H7 (cell line): ENCODE data around the gene TAF1B. TPM values are rescaled to one million over a fixed set of nuclear protein-coding genes. Genes with fewer than 3 reads are reported as not detected.

Experiments used
- DNase-seq: peaks from one replicate; pipeline ENCODE4 v3.0.0; 2012
- H3K27me3 ChIP-seq: 2 replicates; pipeline ENCODE4 v1.6.0; 2011; ENCODE audit warnings: mild to moderate bottlenecking, low read length; ENCODE audit not compliant: control insufficient read depth, insufficient read depth
- H3K36me3 ChIP-seq: replicated peaks from 2 replicates; pipeline ENCODE4 v1.5.1; 2011; ENCODE audit warnings: low read length; ENCODE audit not compliant: control insufficient read depth, insufficient read depth
- H3K4me3 ChIP-seq: 2 replicates; pipeline ENCODE4 v1.5.1; 2011; ENCODE audit warnings: low read depth, mild to moderate bottlenecking, control low read depth, low read length, moderate library complexity; ENCODE audit not compliant: insufficient read depth
- total RNA-seq: library from RNA; depleted of rRNA; stranded (reverse); fragments of >200 nt; shearing (Covaris generic); gene quantifications from 2 replicates; pipeline ENCODE4 v1.2.3, GENCODE V29; 2014

TAF1B gene
- total RNA-seq, 1 experiment from 2014 or later, result 33.2 TPM

GRCh38 chr2:9952856-9953503 is 109.7 kb downstream of the TAF1B start:
- peaks cover 36% of the 10 kb centered on the region for H3K27me3 ChIP-seq
- no peak overlapping the region for H3K4me3 ChIP-seq
- no peak for DNase-seq
- H3K36me3 ChIP-seq, result no peaks in the 10 kb centered on the region

GRCh38 chr2:9954136-9954535 is 110.9 kb downstream of the TAF1B start:
- no peak for DNase-seq
- Histone ChIP-seq H3K36me3 (no peaks in the 10 kb centered on the region), H3K4me3 (no peak overlapping the region), H3K27me3 (peaks cover 33% of the 10 kb centered on the region)

GRCh38 chr2:9958057-9958456 is 114.8 kb downstream of the TAF1B start:
- Histone ChIP-seq H3K27me3 (peaks cover 4% of the 10 kb centered on the region), H3K36me3 (no peaks in the 10 kb centered on the region), H3K4me3 (no peak overlapping the region)
- no peak for DNase-seq

- no peak for DNase-seq
- Histone ChIP-seq H3K4me3 (no peak overlapping the region), H3K36me3 (no peaks in the 10 kb centered on the region), H3K27me3 (peaks cover 1% of the 10 kb centered on the region; the same call in 1 of the 2 replicates)
These were observed 116.0 kb downstream of the TAF1B start for GRCh38 chr2:9959262-9959661.

GRCh38 chr2:9961013-9961412 is 117.7 kb downstream of the TAF1B start:
- Histone ChIP-seq H3K27me3 (no peaks in the 10 kb centered on the region), H3K36me3 (no peaks in the 10 kb centered on the region), H3K4me3 (no peak overlapping the region)
- no peak for DNase-seq

GRCh38 chr2:9964334-9964980 is 121.2 kb downstream of the TAF1B start:
- Histone ChIP-seq H3K27me3 (no peaks in the 10 kb centered on the region), H3K36me3 (no peaks in the 10 kb centered on the region), H3K4me3 (no peak overlapping the region)
- DNase-seq, result no peak

GRCh38 chr2:9965119-9965822 is 122.0 kb downstream of the TAF1B start:
- no peak overlapping the region for H3K4me3 ChIP-seq
- no peaks in the 10 kb centered on the region for H3K36me3 ChIP-seq
- DNase-seq, result no peak

GRCh38 chr2:9966491-9967022 is 123.3 kb downstream of the TAF1B start:
- Histone ChIP-seq H3K27me3 (no peaks in the 10 kb centered on the region), H3K36me3 (no peaks in the 10 kb centered on the region), H3K4me3 (no peak overlapping the region)
- no peak for DNase-seq

More at GRCh38 chr2:9965119-9965822, 122.0 kb downstream of the TAF1B start:
- H3K27me3 ChIP-seq, result no peaks in the 10 kb centered on the region

GRCh38 chr2:9967053-9967775 is 123.9 kb downstream of the TAF1B start:
- no peak for DNase-seq
- no peaks in the 10 kb centered on the region for H3K36me3 ChIP-seq
- no peaks in the 10 kb centered on the region for H3K27me3 ChIP-seq
- H3K4me3 ChIP-seq, result no peak overlapping the region

- DNase-seq, result no peak
- H3K4me3 ChIP-seq, result no peak overlapping the region
These were observed 125.6 kb downstream of the TAF1B start for GRCh38 chr2:9968553-9969497.

GRCh38 chr2:9970200-9971044 is 127.1 kb downstream of the TAF1B start:
- no peak overlapping the region for H3K4me3 ChIP-seq
- H3K27me3 ChIP-seq, result no peaks in the 10 kb centered on the region
- H3K36me3 ChIP-seq, result no peaks in the 10 kb centered on the region
- no peak for DNase-seq

More at GRCh38 chr2:9968553-9969497, 125.6 kb downstream of the TAF1B start:
- Histone ChIP-seq H3K36me3 (no peaks in the 10 kb centered on the region), H3K27me3 (no peaks in the 10 kb centered on the region)

GRCh38 chr2:9971105-9971818 is 128.0 kb downstream of the TAF1B start:
- H3K27me3 ChIP-seq, result no peaks in the 10 kb centered on the region
- DNase-seq, result no peak
- H3K36me3 ChIP-seq, result no peaks in the 10 kb centered on the region
- no peak overlapping the region for H3K4me3 ChIP-seq
